K562 (cell line): Measurements from ENCODE around the gene PTPN12.

Source experiments
- EZH2 ChIP-seq: IDR thresholded peaks from 2 replicates; pipeline ENCODE4 v1.6.1; 2012; ENCODE audit warnings: low read depth, mild to moderate bottlenecking, inconsistent platforms, low read length, borderline replicate concordance
- SLC30A9 ChIP-seq: fragments of 250-450 bp; sonication (Bioruptor Pico); IDR thresholded peaks from 2 replicates; pipeline ENCODE4 v1.8.0; 2022; ENCODE audit warnings: mild to moderate bottlenecking, moderate library complexity
- YY1 ChIP-seq, 3 experiments: IDR thresholded peaks; 2 replicates each; pipeline ENCODE4 v1.6.1; 2011; ENCODE audit warnings: low read length in 2 of 3, mild to moderate bottlenecking in 2 of 3, moderate library complexity in 2 of 3, borderline replicate concordance in 1 of 3, control low read depth in 1 of 3, low read depth in 1 of 3; ENCODE audit not compliant: insufficient read depth in 3 of 3, insufficient replicate concordance in 2 of 3, control insufficient read depth in 1 of 3, insufficient read length in 1 of 3; ENCODE audit errors: extremely low read depth in 1 of 3
- TF ChIP-seq, protein P1 (sequence below), 2 experiments: fragments of 450-650 bp; formaldehyde crosslinking in 1 of 2; IDR thresholded peaks; 2 replicates each; pipeline versions ENCODE4 v1.4.0 to v1.6.1; 2014 to 2020; ENCODE audit warnings: mild to moderate bottlenecking in 2 of 2, borderline replicate concordance in 1 of 2, low read depth in 1 of 2
- TF ChIP-seq, protein P2 (sequence below), 3 experiments: IDR thresholded peaks in 2 of 3; conservative IDR thresholded peaks in 1 of 3; 2 replicates each; pipeline ENCODE4 v1.5.1; 2011 to 2012; ENCODE audit warnings: low read length in 3 of 3, mild to moderate bottlenecking in 3 of 3, control low read depth in 2 of 3, improper control_type of control experiment in 1 of 3, inconsistent platforms in 1 of 3, low read depth in 1 of 3, mixed read lengths in 1 of 3, moderate library complexity in 1 of 3; ENCODE audit not compliant: insufficient read depth in 2 of 3
- TF ChIP-seq, protein P3 (sequence below): sonication (generic); formaldehyde crosslinking; IDR thresholded peaks from 2 replicates; pipeline ENCODE4 v1.8.0; 2022; ENCODE audit warnings: mild to moderate bottlenecking, missing genetic modification reagents

DNA sequence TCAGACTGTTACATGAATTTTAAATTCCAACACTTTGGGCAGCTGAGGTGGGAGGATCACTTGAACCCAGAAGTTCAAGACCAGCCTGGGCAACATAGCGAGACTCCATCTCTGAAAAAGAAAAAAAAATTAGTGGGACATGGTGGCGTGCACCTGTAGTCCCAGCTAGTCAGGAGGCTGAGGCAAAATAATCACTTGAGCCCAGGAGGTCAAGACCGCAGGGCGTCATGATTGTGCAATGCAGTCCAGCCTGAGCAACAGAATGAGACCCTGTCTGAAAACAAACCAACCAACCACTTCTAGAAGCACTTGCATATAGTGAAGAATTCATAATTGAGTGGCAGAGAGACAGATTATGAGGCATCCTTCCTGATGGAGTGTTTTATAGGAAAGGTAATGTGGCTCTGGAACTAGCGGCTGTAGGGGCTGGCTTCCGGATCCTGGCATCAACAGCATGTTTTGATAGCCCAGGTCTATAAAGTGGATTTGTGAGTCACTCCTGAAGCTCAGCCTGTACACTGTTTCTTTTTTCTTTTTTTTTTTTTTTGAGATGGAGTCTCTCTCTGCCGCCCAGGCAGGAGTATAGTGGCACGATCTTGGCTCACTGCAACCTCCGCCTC, 118.9 kb downstream of the PTPN12 start:
- TF ChIP-seq SLC30A9 (CRISPR knock-in tag), result no peak
- TF ChIP-seq YY1 (IDR thresholded peaks at IDR 0.05; ENCODE audit: borderline replicate concordance in 1 of 3, control insufficient read depth in 1 of 3, extremely low read depth in 1 of 3, insufficient read depth in 3 of 3, insufficient read length in 1 of 3, insufficient replicate concordance in 2 of 3, low read depth in 1 of 3, low read length in 2 of 3), result no peak
- no peak for TF ChIP-seq EZH2
- TF ChIP-seq, protein P1, sequence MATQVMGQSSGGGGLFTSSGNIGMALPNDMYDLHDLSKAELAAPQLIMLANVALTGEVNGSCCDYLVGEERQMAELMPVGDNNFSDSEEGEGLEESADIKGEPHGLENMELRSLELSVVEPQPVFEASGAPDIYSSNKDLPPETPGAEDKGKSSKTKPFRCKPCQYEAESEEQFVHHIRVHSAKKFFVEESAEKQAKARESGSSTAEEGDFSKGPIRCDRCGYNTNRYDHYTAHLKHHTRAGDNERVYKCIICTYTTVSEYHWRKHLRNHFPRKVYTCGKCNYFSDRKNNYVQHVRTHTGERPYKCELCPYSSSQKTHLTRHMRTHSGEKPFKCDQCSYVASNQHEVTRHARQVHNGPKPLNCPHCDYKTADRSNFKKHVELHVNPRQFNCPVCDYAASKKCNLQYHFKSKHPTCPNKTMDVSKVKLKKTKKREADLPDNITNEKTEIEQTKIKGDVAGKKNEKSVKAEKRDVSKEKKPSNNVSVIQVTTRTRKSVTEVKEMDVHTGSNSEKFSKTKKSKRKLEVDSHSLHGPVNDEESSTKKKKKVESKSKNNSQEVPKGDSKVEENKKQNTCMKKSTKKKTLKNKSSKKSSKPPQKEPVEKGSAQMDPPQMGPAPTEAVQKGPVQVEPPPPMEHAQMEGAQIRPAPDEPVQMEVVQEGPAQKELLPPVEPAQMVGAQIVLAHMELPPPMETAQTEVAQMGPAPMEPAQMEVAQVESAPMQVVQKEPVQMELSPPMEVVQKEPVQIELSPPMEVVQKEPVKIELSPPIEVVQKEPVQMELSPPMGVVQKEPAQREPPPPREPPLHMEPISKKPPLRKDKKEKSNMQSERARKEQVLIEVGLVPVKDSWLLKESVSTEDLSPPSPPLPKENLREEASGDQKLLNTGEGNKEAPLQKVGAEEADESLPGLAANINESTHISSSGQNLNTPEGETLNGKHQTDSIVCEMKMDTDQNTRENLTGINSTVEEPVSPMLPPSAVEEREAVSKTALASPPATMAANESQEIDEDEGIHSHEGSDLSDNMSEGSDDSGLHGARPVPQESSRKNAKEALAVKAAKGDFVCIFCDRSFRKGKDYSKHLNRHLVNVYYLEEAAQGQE (IDR thresholded peaks at IDR 0.05; ENCODE audit: borderline replicate concordance), result no peak
- TF ChIP-seq, protein P1 (CRISPR knock-in tag; IDR thresholded peaks at IDR 0.05; ENCODE audit: low read depth), result no peak
- TF ChIP-seq, protein P2, sequence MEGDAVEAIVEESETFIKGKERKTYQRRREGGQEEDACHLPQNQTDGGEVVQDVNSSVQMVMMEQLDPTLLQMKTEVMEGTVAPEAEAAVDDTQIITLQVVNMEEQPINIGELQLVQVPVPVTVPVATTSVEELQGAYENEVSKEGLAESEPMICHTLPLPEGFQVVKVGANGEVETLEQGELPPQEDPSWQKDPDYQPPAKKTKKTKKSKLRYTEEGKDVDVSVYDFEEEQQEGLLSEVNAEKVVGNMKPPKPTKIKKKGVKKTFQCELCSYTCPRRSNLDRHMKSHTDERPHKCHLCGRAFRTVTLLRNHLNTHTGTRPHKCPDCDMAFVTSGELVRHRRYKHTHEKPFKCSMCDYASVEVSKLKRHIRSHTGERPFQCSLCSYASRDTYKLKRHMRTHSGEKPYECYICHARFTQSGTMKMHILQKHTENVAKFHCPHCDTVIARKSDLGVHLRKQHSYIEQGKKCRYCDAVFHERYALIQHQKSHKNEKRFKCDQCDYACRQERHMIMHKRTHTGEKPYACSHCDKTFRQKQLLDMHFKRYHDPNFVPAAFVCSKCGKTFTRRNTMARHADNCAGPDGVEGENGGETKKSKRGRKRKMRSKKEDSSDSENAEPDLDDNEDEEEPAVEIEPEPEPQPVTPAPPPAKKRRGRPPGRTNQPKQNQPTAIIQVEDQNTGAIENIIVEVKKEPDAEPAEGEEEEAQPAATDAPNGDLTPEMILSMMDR (IDR thresholded peaks at IDR 0.05 in 2 of 3, conservative IDR thresholded peaks at IDR 0.05 in 1 of 3; ENCODE audit: insufficient read depth in 2 of 3, low read depth in 1 of 3, low read length in 3 of 3), result no peak
- TF ChIP-seq, protein P3, sequence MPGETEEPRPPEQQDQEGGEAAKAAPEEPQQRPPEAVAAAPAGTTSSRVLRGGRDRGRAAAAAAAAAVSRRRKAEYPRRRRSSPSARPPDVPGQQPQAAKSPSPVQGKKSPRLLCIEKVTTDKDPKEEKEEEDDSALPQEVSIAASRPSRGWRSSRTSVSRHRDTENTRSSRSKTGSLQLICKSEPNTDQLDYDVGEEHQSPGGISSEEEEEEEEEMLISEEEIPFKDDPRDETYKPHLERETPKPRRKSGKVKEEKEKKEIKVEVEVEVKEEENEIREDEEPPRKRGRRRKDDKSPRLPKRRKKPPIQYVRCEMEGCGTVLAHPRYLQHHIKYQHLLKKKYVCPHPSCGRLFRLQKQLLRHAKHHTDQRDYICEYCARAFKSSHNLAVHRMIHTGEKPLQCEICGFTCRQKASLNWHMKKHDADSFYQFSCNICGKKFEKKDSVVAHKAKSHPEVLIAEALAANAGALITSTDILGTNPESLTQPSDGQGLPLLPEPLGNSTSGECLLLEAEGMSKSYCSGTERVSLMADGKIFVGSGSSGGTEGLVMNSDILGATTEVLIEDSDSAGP (CRISPR knock-in tag), result no peak
